HG02571 (cell line): ENCODE measurements around the gene ADAD2.
"Not testable (repeated sequence)": the region's sequence is repeated elsewhere in the genome, so short reads cannot be mapped to it uniquely, and the experiment has no call there.

Source experiments
- ATAC-seq: cut with Tn5 transposase; IDR thresholded peaks from one replicate; pipeline ENCODE4 v1.9.1; 2021; ENCODE audit warnings: mild to moderate bottlenecking, moderate library complexity; ENCODE audit not compliant: unreplicated experiment

Gene ADAD2

DNA sequence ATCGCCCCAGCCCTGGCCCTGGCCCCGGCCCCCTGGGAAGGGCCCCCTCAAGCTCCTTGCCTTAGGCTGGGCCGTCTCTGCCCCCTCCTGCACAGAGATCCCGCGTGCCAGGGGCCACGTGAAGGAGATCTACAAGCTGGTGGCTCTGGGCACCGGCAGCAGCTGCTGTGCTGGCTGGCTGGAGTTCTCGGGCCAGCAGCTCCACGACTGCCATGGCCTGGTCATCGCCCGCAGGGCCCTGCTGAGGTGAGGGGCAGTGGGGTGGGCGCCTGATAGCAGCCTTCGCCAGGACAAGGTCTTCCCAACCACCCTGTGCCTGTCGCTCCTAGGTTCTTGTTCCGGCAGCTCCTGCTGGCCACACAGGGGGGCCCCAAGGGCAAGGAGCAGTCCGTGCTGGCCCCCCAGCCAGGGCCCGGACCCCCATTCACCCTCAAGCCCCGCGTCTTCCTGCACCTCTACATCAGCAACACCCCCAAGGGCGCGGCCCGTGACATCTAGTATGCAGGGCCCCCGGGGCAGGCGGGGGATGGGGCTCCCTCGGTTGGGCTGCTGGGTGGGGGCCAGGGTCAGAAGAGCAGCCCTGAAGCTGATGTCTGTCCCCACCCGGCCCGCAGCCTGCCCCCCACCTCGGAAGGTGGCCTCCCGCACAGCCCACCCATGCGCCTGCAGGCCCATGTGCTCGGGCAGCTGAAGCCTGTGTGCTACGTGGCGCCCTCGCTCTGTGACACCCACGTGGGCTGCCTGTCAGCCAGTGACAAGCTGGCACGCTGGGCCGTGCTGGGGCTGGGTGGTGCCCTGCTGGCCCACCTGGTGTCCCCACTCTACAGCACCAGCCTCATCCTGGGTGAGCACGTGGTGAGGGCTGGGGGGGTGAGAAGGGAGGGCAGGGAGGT, 4.5 kb downstream of the ADAD2 start:
- no peak for ATAC-seq

GRCh38 chr16:84196101-84196500, 5.1 kb downstream of the ADAD2 start:
- no peak for ATAC-seq

DNA sequence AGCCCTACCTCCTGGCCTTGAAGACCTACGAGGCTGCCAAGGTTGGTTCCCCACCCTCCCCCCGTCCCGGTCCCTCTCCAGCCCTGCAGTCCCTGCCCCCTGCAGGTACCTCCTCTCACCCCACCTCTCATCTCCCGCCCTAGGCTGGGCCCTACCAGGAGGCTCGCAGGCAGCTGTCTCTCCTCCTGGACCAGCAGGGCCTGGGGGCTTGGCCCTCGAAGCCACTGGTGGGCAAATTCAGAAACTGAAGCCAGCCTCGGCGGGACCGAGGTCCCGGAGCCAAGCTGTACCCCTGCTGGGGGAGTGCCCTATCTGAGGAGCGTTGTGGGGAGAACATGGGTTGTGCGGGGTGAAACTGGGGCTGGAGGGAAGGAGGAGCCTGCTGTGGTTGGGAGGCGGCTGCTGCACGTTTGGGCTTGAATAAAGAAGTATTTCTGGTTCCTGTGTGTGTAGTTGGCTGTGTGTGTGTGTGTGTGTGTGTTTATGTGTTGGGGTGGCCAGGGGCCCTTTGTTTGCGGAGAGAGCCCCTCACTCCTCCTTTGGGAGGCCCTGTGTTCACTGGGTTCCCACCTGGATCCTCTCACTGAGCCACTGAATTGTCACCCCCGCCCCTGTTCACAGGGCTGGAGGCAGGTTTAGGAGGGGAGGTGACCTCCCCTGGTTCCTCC, 5.9 kb downstream of the ADAD2 start:
- no peak for ATAC-seq

- ATAC-seq: no peak
Observed at GRCh38 chr16:84197466-84198128, 6.6 kb downstream of the ADAD2 start.

GRCh38 chr16:84198401-84198800, 7.4 kb downstream of the ADAD2 start:
- ATAC-seq: no peak

DNA sequence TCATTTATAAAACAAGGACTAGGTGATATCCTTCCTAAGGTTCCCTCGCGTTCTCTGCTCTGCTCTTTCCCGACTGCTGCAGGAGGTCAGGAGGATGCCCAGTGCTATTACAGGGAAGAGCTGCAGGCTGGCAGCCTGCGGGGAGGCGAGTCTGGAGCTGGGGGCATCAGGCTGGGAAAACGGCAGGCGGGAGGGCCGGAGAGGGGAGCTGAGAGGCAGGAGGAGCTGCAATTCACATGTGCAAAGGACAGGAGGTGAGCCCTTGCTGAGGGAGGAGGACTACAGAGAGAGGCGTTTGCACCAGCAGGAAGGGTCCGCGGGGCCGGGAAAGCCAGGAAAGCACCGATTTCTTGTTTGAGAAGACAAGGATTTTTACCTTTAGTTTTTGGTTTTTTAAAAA, 8.1 kb downstream of the ADAD2 start:
- ATAC-seq: no peak

DNA sequence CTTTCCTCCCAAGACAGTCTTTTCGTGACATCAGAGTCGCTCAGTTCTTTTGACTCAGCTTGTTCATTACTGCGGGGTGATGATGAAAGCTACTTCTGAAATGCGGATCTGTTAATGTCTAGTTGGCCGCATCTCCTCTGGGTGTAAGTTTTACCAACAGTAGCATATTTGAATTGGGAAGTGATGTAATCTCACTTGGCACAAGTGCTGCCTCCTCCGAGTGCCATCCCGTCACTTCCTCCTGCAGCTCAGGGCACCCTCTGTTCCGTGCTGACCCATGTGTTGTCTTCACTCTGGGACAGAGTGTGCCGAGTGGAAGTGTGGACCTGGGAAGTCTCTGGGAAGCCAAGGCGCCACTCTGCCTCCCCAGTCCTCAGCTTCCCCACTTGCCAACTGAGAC, 8.9 kb downstream of the ADAD2 start:
- no peak for ATAC-seq

DNA sequence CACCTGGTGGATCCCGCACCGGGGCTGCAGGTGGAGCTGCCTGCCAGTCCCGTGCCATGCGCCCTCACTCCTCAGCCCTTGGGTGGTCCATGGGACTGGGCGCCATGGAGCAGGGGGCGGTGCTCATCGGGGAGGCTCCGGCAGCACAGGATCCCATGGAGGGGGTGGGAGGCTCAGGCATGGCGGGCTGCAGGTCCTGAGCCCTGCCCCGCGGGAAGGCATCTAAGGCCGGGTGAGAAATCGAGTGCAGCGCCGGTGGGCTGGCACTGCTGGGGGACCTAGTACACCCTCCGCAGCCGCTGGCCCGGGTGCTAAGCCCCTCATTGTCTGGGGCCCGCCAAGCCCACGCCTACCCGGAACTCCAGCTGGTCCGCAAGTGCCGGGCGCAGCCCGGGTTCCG, 13.6 kb downstream of the ADAD2 start:
- not testable (repeated sequence) for ATAC-seq

GRCh38 chr16:84205123-84205522, 14.2 kb downstream of the ADAD2 start:
- not testable (repeated sequence) for ATAC-seq

DNA sequence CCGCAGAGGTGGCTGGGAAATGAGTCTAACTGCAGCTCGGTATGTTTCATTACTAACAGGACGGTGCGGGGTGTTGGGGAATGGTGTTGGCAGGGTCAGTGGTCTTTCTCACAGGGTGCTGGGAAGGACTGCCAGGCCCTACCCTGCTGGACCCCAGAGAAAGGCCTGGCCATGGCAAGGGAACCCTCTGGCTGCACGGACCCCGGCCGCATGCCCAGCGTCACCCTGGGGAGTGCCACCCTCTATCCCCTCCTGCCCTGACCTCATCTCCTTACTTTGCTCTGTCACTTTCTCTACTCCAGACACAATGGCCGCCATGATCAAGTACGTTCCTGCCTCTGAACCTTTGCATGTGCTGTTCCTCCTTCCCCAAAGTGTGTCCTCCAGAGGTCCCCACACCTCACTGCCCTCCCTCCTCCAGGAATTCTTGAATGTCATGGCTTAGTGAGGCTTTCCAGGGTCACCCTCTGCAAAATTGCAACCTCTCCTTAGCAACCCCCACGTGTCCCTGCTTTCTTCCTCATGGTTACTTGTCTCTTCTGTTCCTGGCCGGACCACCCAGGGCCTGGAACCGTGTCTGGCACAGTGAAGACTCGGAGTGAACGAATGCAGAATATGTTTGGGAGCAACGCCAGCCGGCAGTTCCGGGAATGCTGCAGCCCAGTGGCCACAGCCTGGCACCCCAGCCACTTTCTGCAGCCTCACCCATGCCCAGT, 15.2 kb downstream of the ADAD2 start:
- ATAC-seq: no peak

DNA sequence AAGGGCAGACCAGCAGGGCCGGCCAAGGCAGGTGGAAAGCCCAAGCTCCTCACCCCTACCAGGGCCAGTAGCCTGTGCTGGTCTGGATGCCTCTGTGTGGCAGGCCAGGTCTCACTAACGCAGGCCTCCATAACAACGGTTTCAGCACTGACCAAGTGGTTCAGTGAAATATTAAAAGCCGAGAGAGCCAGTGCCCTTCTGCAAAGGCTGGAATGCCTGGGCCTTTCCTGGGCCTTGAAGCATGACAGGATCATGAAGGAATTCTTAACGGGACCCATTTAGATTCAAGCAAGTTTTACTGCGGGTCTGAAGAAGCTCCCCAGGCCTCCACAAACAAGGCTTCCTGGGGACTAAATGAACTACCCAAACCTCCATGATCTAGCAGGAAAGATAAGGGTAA, 16.3 kb downstream of the ADAD2 start:
- no peak for ATAC-seq

DNA sequence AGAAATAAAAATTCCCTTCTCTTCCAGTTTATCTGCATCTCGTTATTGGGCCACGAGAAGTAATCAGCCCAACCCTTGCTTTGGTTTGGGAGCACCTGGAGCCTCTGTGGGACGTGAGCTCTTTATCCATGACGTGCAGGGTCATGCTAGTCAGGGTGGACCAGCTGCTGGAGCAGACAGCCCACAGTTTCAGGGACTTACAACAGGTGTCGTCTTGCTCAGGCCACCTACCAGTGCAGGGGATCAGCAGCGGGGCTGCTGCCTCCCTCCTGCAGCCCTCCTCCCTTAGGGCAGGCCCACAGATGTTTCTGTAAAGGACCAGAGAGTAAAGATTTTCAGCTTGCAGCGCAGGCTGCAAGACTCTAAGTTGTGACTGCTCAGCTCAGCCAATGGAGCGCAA, 16.9 kb downstream of the ADAD2 start:
- no peak for ATAC-seq

GRCh38 chr16:84209989-84210388, 19.0 kb downstream of the ADAD2 start:
- ATAC-seq: no peak

DNA sequence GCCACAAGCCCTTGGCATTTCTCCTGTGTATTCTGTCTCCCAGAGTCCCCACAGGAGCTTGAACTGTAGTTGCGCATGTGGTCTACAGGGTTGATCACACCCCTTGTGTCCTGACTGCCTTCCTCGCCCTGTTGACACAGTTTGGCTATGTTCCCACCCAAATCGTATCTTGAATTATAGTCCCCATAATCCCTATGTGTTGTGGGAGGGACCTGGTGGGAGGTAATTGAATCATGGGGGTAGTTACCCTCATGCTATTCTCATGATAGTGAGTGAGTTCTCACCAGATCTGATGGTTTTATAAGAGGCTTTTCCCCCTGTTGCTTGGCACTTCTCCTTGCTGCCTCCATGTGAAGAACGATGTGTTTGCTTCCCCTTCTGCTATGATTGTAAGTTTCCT, 21.2 kb downstream of the ADAD2 start:
- ATAC-seq: no peak

DNA sequence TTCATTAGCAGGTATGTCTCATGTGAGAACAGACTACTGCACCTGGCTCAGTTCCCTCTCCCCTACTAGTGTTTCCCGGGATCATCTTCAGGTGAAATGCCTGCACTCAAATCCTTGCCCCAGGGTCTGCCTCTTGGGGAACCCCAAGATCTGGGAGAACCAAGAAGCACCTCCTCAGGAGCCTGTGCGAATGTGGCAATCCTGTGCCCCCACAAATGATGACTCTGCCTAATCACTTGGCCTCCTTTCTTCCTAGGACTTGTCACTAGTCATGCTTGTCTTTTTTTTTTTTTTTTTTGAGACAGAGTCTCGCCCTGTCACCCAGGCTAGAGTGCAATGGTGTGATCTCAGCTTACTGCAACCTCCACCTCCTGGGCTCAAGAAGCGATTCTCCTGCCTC, 21.7 kb downstream of the ADAD2 start:
- ATAC-seq: no peak

GRCh38 chr16:84214451-84215066, 23.6 kb downstream of the ADAD2 start:
- no peak for ATAC-seq

DNA sequence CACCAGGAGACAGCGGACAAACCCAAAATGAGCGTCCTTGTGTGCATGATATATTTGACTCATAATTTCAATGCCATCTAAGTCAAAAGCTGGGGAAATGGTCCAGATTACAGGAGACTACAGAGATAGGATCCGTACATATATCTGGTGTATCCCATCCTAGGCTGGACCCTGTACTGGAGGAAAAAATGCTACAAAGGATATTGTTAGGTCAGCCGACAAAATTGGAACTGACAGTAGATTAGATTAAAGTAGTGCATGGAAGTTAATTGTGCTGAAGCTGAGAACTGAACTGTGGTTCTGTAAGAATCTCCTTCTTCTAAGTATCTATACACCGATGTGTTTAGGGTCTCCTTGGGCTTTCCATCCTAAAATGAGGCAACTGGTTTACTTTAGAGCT, 24.6 kb downstream of the ADAD2 start:
- ATAC-seq: no peak

DNA sequence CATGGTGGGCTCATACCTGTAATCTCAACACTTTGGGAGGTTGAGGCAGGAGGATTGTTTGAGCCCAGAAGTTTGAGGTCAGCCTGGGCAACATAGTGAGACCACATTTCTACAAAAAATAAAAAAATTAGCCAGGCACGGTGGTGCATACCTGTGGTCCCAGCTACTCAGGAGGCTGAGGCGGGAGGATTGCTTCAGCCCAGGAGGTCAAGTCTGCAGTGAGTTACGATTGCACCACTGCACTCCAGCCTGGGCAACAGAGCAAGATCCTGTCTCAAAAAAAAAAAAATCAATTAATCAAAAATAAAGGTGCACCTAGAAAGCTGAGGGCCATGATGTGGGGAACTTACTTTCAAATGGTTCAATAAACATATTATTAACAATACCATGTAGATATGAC, 25.2 kb downstream of the ADAD2 start:
- ATAC-seq: not testable (repeated sequence)

- no peak for ATAC-seq
Observed at GRCh38 chr16:84218176-84218823, 27.3 kb downstream of the ADAD2 start.

DNA sequence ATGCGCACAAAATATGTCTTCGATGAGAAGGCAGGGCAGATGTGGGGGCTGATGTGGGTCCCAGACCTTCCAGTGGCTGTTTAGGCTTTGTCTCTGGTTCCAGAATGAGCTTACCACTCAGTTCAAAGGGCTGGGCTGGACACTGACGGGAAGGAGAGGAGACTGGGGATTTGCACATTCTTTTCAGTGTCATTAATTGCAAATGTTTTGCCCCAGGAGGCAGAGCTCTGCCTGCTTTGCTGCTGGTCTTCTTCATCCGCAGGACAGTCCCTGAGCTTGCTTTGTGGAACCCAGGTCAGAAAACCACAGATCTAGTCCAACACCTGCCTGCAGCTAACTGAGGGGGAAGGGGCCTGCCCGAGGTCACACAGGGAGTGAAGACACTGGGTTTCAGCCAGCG, 28.0 kb downstream of the ADAD2 start:
- no peak for ATAC-seq
